Stimulated activated CD8-positive, alpha-beta memory T cell treated with anti-CD3 and anti-CD28 coated beads, Interleukin-15, amount 100 ng/mL, for 24 hours (primary cell): ENCODE measurements around the gene HYI.
"Not testable (repeated sequence)": the region's sequence is repeated elsewhere in the genome, so short reads cannot be mapped to it uniquely, and the experiment has no call there.

Experiments used
- DNase-seq: peaks from one replicate; pipeline ENCODE4 v3.0.0-alpha.2; 2020; ENCODE audit warnings: low read depth

Gene HYI

GRCh38 chr1:43453442-43454269 is at the start of gene HYI:
Gene HYI, minus strand, starts transcription at chr1:43453931. Its CDS starts 138 bp downstream, at chr1:43453793.
- DNase-seq, result peak; percentile 26

- DNase-seq, result not testable (repeated sequence)
These were observed 48.1 kb upstream of the HYI start for GRCh38 chr1:43501806-43502205.

GRCh38 chr1:43499898-43500297 is 46.2 kb upstream of the HYI start:
- no peak for DNase-seq

GRCh38 chr1:43495204-43495603 is 41.5 kb upstream of the HYI start:
- DNase-seq, result no peak

GRCh38 chr1:43493661-43494450 is 40.1 kb upstream of the HYI start:
- no peak for DNase-seq

- no peak for DNase-seq
These were observed 39.1 kb upstream of the HYI start for GRCh38 chr1:43492826-43493225.

- no peak for DNase-seq
These were observed 37.3 kb upstream of the HYI start for GRCh38 chr1:43491061-43491460.

- no peak for DNase-seq
These were observed 34.4 kb upstream of the HYI start for GRCh38 chr1:43488165-43488564.

- DNase-seq, result no peak
These were observed 30.6 kb upstream of the HYI start for GRCh38 chr1:43484367-43484766.

- no peak for DNase-seq
These were observed 28.5 kb upstream of the HYI start for GRCh38 chr1:43482215-43482614.

GRCh38 chr1:43481491-43481890 is 27.8 kb upstream of the HYI start:
- no peak for DNase-seq

GRCh38 chr1:43479414-43479813 is 25.7 kb upstream of the HYI start:
- no peak for DNase-seq

GRCh38 chr1:43477716-43478115 is 24.0 kb upstream of the HYI start:
- no peak for DNase-seq

- not testable (repeated sequence) for DNase-seq
These were observed 22.1 kb upstream of the HYI start for GRCh38 chr1:43475611-43476401.

GRCh38 chr1:43473463-43473862 is 19.7 kb upstream of the HYI start:
- no peak for DNase-seq

GRCh38 chr1:43472463-43473151 is 18.9 kb upstream of the HYI start:
- not testable (repeated sequence) for DNase-seq

GRCh38 chr1:43472087-43472462 is 18.3 kb upstream of the HYI start:
- no peak for DNase-seq

GRCh38 chr1:43469932-43470331 is 16.2 kb upstream of the HYI start:
- no peak for DNase-seq

GRCh38 chr1:43468414-43468813 is 14.7 kb upstream of the HYI start:
- no peak for DNase-seq

GRCh38 chr1:43466403-43466802 is 12.7 kb upstream of the HYI start:
- DNase-seq, result no peak

- no peak for DNase-seq
These were observed 11.9 kb upstream of the HYI start for GRCh38 chr1:43465505-43466067.
